Esophagus squamous epithelium (tissue), 5 donors: ENCODE measurements around the gene CARD11. TPM values are rescaled to one million over a fixed set of nuclear protein-coding genes. Genes with fewer than 3 reads are reported as not detected.

ENCODE experiments used
- DNase-seq: peaks from one replicate; lab custom pipeline; 2025; lab: John Stamatoyannopoulos, UW
- H3K27ac ChIP-seq, 4 donors: fragments of 200-600 bp; sonication (generic); one replicate each; pipeline ENCODE4 v1.5.1; 2016 to 2019; ENCODE audit warnings: mild to moderate bottlenecking in 1 of 4
- H3K27me3 ChIP-seq, 4 donors: fragments of 200-600 bp; sonication (generic); 1 replicate in 3 of 4; 2 replicates in 1 of 4; pipeline versions ENCODE4 v1.5.1 to v1.6.0; 2017 to 2021; ENCODE audit warnings: antibody characterized with exemption in 1 of 4
- H3K36me3 ChIP-seq, 3 donors: fragments of 200-600 bp; sonication (generic); one replicate each; pipeline ENCODE4 v1.5.1; 2016 to 2019
- H3K4me1 ChIP-seq, 3 donors: fragments of 200-600 bp; sonication (generic); one replicate each; pipeline ENCODE4 v1.5.1; 2017 to 2019
- H3K4me3 ChIP-seq, 4 donors: fragments of 200-600 bp; sonication (generic); 1 replicate in 3 of 4; 2 replicates in 1 of 4; pipeline ENCODE4 v1.5.1; 2016 to 2019; ENCODE audit warnings: mild to moderate bottlenecking in 2 of 4, moderate library complexity in 1 of 4
- H3K9me3 ChIP-seq, 3 donors: fragments of 200-600 bp; sonication (generic); one replicate each; pipeline ENCODE4 v1.5.1; 2016 to 2019
- POLR2A ChIP-seq, 4 donors: fragments of 450-650 bp; IDR thresholded peaks; one replicate each; pipeline ENCODE4 v1.6.1; 2017; ENCODE audit warnings: antibody characterized with exemption in 4 of 4, mild to moderate bottlenecking in 4 of 4, moderate library complexity in 3 of 4
- WGBS, 2 donors: methylation state at CpG; one replicate each; pipeline ENCODE4 v1.1.5; 2018; 5-methylcytosine and 5-hydroxymethylcytosine counted together
- intact Hi-C: fragments of 100-400 bp; cut with DNase I; formaldehyde crosslinking; loops from one replicate; pipeline ENCODE4 v1.15.0; 2022
- total RNA-seq, 4 donors: library from RNA; depleted of rRNA; stranded (reverse); fragments of >200 nt; gene quantifications; one replicate each; pipeline ENCODE4 v1.1.0, GENCODE V29; 2016
- TF ChIP-seq, protein P1 (sequence below), 6 experiments: fragments of 450-650 bp in 4 of 6; fragments of 200-600 bp in 2 of 6; sonication (generic) in 2 of 6; IDR thresholded peaks; one replicate each; pipeline ENCODE4 v1.5.1; 2016 to 2019; ENCODE audit warnings: antibody characterized with exemption in 6 of 6, mild to moderate bottlenecking in 4 of 6, moderate library complexity in 4 of 6
- donor health status: DM: yes; HTN: yes; CAD: no.

The CARD11 gene
- total RNA-seq, 4 donors from 2014 or later: 0.92 to 2.6 (median 1.6) TPM

DNA sequence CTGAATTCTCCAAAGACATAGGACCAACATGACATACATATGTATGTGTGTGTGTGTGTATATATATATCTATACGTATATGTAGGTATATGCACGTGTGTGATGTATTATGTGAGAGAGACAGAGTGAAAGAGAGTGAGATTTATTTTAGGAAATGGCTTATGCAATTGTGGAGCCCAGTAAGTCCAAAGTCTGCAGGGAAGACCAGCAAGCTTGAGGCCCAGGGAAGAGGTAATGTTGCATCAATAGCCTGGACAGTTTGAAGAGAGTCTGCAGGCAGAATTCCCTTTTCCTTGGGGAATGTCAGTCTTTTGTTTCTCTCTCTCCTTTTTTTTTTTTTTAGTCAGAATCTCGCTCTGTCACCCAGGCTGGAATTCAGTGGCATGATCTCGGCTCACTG is 33.0 kb upstream of the CARD11 start:
- H3K4me3 ChIP-seq: no peak overlapping the region
- 84 to 89% methylated on average over 3 to 4 of the region's 4 CpGs for WGBS, 2 donors
- intact Hi-C loops: no loop called here
- TF ChIP-seq POLR2A (IDR thresholded peaks at IDR 0.05): no peak
- TF ChIP-seq, protein P1, sequence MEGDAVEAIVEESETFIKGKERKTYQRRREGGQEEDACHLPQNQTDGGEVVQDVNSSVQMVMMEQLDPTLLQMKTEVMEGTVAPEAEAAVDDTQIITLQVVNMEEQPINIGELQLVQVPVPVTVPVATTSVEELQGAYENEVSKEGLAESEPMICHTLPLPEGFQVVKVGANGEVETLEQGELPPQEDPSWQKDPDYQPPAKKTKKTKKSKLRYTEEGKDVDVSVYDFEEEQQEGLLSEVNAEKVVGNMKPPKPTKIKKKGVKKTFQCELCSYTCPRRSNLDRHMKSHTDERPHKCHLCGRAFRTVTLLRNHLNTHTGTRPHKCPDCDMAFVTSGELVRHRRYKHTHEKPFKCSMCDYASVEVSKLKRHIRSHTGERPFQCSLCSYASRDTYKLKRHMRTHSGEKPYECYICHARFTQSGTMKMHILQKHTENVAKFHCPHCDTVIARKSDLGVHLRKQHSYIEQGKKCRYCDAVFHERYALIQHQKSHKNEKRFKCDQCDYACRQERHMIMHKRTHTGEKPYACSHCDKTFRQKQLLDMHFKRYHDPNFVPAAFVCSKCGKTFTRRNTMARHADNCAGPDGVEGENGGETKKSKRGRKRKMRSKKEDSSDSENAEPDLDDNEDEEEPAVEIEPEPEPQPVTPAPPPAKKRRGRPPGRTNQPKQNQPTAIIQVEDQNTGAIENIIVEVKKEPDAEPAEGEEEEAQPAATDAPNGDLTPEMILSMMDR (IDR thresholded peaks at IDR 0.05): no peak
- H3K4me1 ChIP-seq: no peaks in the 10 kb centered on the region
- H3K27ac ChIP-seq: no peak overlapping the region
- DNase-seq: no peak
- peaks cover 0 to 10% (median 8%) of the 10 kb centered on the region in 3 donors for H3K9me3 ChIP-seq
- H3K27me3 ChIP-seq: peaks cover 0 to 5% (median 0%) of the 10 kb centered on the region in 4 donors
- no peaks in the 10 kb centered on the region for H3K36me3 ChIP-seq

- intact Hi-C loops: no loop called here
- WGBS, 2 donors: 29 to 40% methylated on average over 1 of the region's 3 CpGs
- Histone ChIP-seq H3K4me3 (no peak overlapping the region), H3K27ac (no peak overlapping the region), H3K9me3 (peaks cover 0 to 10% (median 8%) of the 10 kb centered on the region in 3 donors), H3K36me3 (no peaks in the 10 kb centered on the region), H3K4me1 (no peaks in the 10 kb centered on the region), H3K27me3 (peaks cover 0 to 5% (median 0%) of the 10 kb centered on the region in 4 donors)
- DNase-seq: no peak
- TF ChIP-seq POLR2A (IDR thresholded peaks at IDR 0.05): no peak
- TF ChIP-seq, protein P1 (IDR thresholded peaks at IDR 0.05): no peak
Measured at GRCh38 chr7:3076163-3076562, 32.5 kb upstream of the CARD11 start.

DNA sequence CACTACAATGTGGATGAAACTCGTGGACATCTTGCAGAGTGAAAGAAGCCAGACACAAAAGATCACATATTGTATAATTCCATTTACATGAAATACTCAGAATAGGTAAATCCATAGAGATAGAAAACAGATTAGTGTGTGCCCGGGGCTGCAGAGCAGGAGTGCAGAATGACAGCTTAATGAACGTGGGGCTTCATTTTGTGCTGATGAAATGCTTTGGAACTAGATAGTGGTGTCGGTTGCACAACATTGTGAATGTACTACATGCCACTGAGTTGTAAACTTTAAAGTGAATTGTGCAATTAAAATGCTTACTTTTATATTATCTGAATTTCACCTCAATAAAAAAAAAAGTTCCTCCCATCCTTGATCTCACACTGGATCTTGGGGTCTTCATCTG is 31.8 kb upstream of the CARD11 start:
- no peak for DNase-seq
- H3K27ac ChIP-seq: no peak overlapping the region
- H3K4me3 ChIP-seq: no peak overlapping the region
- no peaks in the 10 kb centered on the region for H3K4me1 ChIP-seq
- peaks cover 0 to 10% (median 8%) of the 10 kb centered on the region in 3 donors for H3K9me3 ChIP-seq
- 74 to 75% methylated on average over 4 of the region's 4 CpGs for WGBS, 2 donors
- H3K36me3 ChIP-seq: no peaks in the 10 kb centered on the region
- TF ChIP-seq POLR2A (IDR thresholded peaks at IDR 0.05): no peak
- TF ChIP-seq, protein P1 (IDR thresholded peaks at IDR 0.05): no peak
- intact Hi-C loops: no loop called here
- H3K27me3 ChIP-seq: peaks cover 0 to 5% (median 0%) of the 10 kb centered on the region in 4 donors

GRCh38 chr7:3074459-3074821 is 30.8 kb upstream of the CARD11 start:
- intact Hi-C loops: no loop called here
- Histone ChIP-seq H3K36me3 (no peaks in the 10 kb centered on the region), H3K27ac (no peak overlapping the region), H3K27me3 (peaks cover 0 to 11% (median 0%) of the 10 kb centered on the region in 4 donors), H3K4me1 (no peaks in the 10 kb centered on the region), H3K9me3 (peaks cover 0 to 10% (median 8%) of the 10 kb centered on the region in 3 donors), H3K4me3 (no peak overlapping the region)
- 57 to 74% methylated on average over 4 of the region's 4 CpGs for WGBS, 2 donors
- no peak for DNase-seq
- TF ChIP-seq POLR2A (IDR thresholded peaks at IDR 0.05): no peak
- TF ChIP-seq, protein P1 (IDR thresholded peaks at IDR 0.05): no peak

GRCh38 chr7:3073763-3074458 is 30.2 kb upstream of the CARD11 start:
- H3K36me3 ChIP-seq: no peaks in the 10 kb centered on the region
- intact Hi-C loops: no loop called here
- WGBS, 2 donors: 54 to 66% methylated on average over 6 of the region's 6 CpGs
- H3K4me3 ChIP-seq: no peak overlapping the region
- TF ChIP-seq, protein P1 (IDR thresholded peaks at IDR 0.05): no peak
- no peak for TF ChIP-seq POLR2A (IDR thresholded peaks at IDR 0.05)
- H3K27me3 ChIP-seq: peaks cover 0 to 11% (median 0%) of the 10 kb centered on the region in 4 donors
- H3K27ac ChIP-seq: no peak overlapping the region
- DNase-seq: no peak
- H3K9me3 ChIP-seq: peaks cover 0 to 10% (median 8%) of the 10 kb centered on the region in 3 donors
- H3K4me1 ChIP-seq: no peaks in the 10 kb centered on the region
